ENCODE data around the gene AHCYL1.

The AHCYL1 gene

GRCh38 chr1:109969146-109969829, 15.3 kb upstream of the AHCYL1 start:
- Histone ChIP-seq H3K4me3 (no peak overlapping the region), H3K9me3 (no peaks in the 10 kb centered on the region), H3K27ac (no peak overlapping the region), H3K27me3 (no peaks in the 10 kb centered on the region), H3K36me3 (no peaks in the 10 kb centered on the region), H3K4me1 (no peaks in the 10 kb centered on the region)
- intact Hi-C loops (cut with DNase I; ENCODE audit: low total_unique reads): no loop called here
- no peak for DNase-seq
- TF ChIP-seq CTCF (IDR thresholded peaks at IDR 0.05): no peak

- intact Hi-C loops (cut with DNase I; ENCODE audit: low total_unique reads): no loop called here
- Histone ChIP-seq H3K36me3 (no peaks in the 10 kb centered on the region), H3K4me3 (no peak overlapping the region), H3K9me3 (no peaks in the 10 kb centered on the region), H3K27me3 (no peaks in the 10 kb centered on the region), H3K4me1 (no peaks in the 10 kb centered on the region), H3K27ac (no peak overlapping the region)
- no peak for DNase-seq
- TF ChIP-seq CTCF (IDR thresholded peaks at IDR 0.05): no peak
Measured at GRCh38 chr1:109969907-109970306, 14.7 kb upstream of the AHCYL1 start.

GRCh38 chr1:109971559-109971958, 13.0 kb upstream of the AHCYL1 start:
- H3K9me3 ChIP-seq: no peaks in the 10 kb centered on the region
- no peaks in the 10 kb centered on the region for H3K27me3 ChIP-seq
- no peaks in the 10 kb centered on the region for H3K36me3 ChIP-seq
- DNase-seq: no peak
- intact Hi-C loops (cut with DNase I; ENCODE audit: low total_unique reads): no loop called here
- H3K27ac ChIP-seq: no peak overlapping the region
- H3K4me3 ChIP-seq: no peak overlapping the region
- no peak for TF ChIP-seq CTCF (IDR thresholded peaks at IDR 0.05)
- no peaks in the 10 kb centered on the region for H3K4me1 ChIP-seq

GRCh38 chr1:109974191-109974590, 10.4 kb upstream of the AHCYL1 start:
- H3K4me1 ChIP-seq: peaks cover 0 to 19% (median 8%) of the 10 kb centered on the region in 4 donors
- no peak for DNase-seq
- no peak overlapping the region for H3K27ac ChIP-seq
- intact Hi-C loops (cut with DNase I; ENCODE audit: low total_unique reads): no loop called here
- H3K36me3 ChIP-seq: no peaks in the 10 kb centered on the region
- H3K4me3 ChIP-seq: no peak overlapping the region
- no peaks in the 10 kb centered on the region for H3K27me3 ChIP-seq
- no peaks in the 10 kb centered on the region for H3K9me3 ChIP-seq
- no peak for TF ChIP-seq CTCF (IDR thresholded peaks at IDR 0.05)

- no peak for DNase-seq
- Histone ChIP-seq H3K4me3 (no peak overlapping the region), H3K9me3 (no peaks in the 10 kb centered on the region), H3K27me3 (no peaks in the 10 kb centered on the region), H3K36me3 (no peaks in the 10 kb centered on the region), H3K4me1 (peaks cover 0 to 30% (median 10%) of the 10 kb centered on the region in 4 donors), H3K27ac (no peak overlapping the region)
- TF ChIP-seq CTCF (IDR thresholded peaks at IDR 0.05): no peak
- intact Hi-C loops (cut with DNase I; ENCODE audit: low total_unique reads): no loop called here
Measured at GRCh38 chr1:109975718-109976117, 8.8 kb upstream of the AHCYL1 start.

GRCh38 chr1:109976762-109977161, 7.8 kb upstream of the AHCYL1 start:
- intact Hi-C loops (cut with DNase I; ENCODE audit: low total_unique reads): no loop called here
- H3K27ac ChIP-seq: no peak overlapping the region
- no peak for TF ChIP-seq CTCF (IDR thresholded peaks at IDR 0.05)

More at GRCh38 chr1:109976762-109977161, 7.8 kb upstream of the AHCYL1 start:
- no peak for DNase-seq
- H3K4me3 ChIP-seq: no peak overlapping the region
- no peaks in the 10 kb centered on the region for H3K36me3 ChIP-seq
- H3K27me3 ChIP-seq: no peaks in the 10 kb centered on the region
- H3K4me1 ChIP-seq: peaks cover 0 to 30% (median 12%) of the 10 kb centered on the region in 4 donors
- H3K9me3 ChIP-seq: no peaks in the 10 kb centered on the region
